PC-3 (cell line): ENCODE measurements around the gene NDUFS7.

Source experiments
- EZH2 ChIP-seq: fragments of 300-600 bp; sonication (generic); IDR thresholded peaks from one replicate; pipeline ENCODE4 v1.6.1; 2017; ENCODE audit warnings: antibody characterized with exemption, mild to moderate bottlenecking, low read length; ENCODE audit not compliant: unreplicated experiment
- EZH2phosphoT487 ChIP-seq: fragments of 300-600 bp; sonication (generic); IDR thresholded peaks from 2 replicates; pipeline ENCODE4 v1.6.1; 2018; ENCODE audit warnings: mild to moderate bottlenecking, antibody characterized with exemption, low read length, borderline replicate concordance
- TF ChIP-seq, protein P1 (sequence below): fragments of 300-600 bp; sonication (generic); conservative IDR thresholded peaks from 2 replicates; pipeline ENCODE4 v1.5.1; 2017; ENCODE audit warnings: antibody characterized with exemption, low read depth, mild to moderate bottlenecking, low read length

DNA sequence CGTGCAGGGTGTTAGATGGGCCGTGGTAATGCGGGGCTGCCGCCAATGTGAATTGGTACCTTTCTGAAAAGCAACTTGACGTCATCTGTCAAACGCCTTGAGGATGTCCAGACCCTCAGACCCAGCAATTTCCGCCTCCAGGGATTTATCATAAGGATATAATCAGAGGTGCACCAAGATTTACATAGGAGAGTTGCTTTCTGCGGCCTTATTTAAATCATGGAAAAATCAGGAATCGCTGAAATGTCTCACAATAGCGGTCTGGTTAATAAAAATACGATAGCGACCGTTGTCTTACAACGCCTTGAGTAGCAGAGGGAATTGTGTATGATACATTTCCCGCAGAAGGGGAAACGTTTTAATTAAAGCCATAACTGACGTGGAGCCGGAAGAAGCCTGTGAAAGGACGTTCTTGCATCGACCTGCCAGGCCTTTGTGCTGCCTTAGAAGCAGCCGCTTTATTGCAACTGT lies 32.3 kb upstream of the NDUFS7 start:
- TF ChIP-seq, protein P1, sequence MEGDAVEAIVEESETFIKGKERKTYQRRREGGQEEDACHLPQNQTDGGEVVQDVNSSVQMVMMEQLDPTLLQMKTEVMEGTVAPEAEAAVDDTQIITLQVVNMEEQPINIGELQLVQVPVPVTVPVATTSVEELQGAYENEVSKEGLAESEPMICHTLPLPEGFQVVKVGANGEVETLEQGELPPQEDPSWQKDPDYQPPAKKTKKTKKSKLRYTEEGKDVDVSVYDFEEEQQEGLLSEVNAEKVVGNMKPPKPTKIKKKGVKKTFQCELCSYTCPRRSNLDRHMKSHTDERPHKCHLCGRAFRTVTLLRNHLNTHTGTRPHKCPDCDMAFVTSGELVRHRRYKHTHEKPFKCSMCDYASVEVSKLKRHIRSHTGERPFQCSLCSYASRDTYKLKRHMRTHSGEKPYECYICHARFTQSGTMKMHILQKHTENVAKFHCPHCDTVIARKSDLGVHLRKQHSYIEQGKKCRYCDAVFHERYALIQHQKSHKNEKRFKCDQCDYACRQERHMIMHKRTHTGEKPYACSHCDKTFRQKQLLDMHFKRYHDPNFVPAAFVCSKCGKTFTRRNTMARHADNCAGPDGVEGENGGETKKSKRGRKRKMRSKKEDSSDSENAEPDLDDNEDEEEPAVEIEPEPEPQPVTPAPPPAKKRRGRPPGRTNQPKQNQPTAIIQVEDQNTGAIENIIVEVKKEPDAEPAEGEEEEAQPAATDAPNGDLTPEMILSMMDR, result no peak
- TF ChIP-seq EZH2 (no peak), EZH2phosphoT487 (no peak)
